ENCODE results near the gene CCL18. TPM values are rescaled to one million over a fixed set of nuclear protein-coding genes. Genes with fewer than 3 reads are reported as not detected.
"Not testable (repeated sequence)": the region's sequence is repeated elsewhere in the genome, so short reads cannot be mapped to it uniquely, and the experiment has no call there.

The CCL18 gene, protein sequence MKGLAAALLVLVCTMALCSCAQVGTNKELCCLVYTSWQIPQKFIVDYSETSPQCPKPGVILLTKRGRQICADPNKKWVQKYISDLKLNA
- polyA plus RNA-seq: 10 to 100 TPM in 1 of 3 donors, 1 to 10 TPM in 2; 1.4 to 12.0 (median 2.4) TPM

DNA sequence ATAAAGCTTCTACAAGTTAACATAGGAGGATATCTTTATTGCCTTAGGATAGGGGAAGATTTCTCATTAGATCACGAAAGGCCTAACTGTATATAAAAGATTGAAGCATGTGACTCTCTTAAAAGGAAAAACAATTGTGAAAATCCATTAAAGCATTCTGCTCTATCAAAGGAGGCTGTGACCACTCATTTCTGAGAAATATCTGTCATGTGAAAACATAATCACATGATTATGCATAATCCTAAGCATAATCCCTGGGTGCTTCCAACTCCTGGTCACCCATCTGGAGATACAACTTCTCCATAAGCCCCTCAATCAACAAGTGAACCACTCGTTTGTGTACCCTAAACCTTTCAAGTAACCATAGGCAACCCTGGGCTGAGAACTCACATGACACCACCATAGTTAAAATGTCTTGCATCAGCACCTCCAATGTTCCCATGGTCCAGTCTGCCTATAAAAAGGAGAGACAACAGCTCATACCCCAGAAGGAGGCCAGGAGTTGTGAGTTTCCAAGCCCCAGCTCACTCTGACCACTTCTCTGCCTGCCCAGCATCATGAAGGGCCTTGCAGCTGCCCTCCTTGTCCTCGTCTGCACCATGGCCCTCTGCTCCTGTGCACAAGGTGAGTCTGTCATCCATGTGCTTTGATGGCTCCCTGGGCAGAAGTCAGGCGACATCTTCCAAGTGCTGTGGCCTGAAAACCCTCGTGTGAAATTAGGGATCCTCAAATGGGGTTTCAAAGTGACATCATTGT is at the start of gene CCL18:
CCL18 (plus strand) TSS at position 487 of the 756 bp plus-strand sequence; CDS start at position 558, 71 bp downstream.
- 65 to 81% (median 78%) methylated on average over 5 of the region's 5 CpGs for WGBS, 3 donors
- no peak within 1 kb of the TSS for H3K27ac ChIP-seq (ENCODE audit: low read depth, low read length)

DNA sequence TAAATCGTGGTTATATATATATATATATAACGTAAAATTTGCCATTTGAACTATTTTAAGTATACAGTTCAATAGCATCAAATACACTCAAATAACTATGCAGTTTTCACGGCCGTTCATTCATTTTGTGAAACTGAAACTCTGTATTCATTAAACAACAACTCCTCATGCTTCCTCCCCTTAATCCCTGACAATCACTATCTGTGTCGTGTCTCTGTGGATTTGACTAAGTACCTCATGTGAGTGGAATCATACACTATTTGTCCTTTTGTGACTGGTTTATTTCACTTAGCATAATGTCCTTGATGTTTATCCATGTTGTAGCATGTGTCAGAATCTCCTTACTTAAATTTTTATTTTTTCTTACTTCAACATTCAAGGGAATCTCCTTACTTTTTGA is 49.1 kb upstream of the CCL18 start:
- WGBS, 3 donors: 76 to 78% (median 76%) methylated on average over 5 of the region's 5 CpGs
- no peak overlapping the region for H3K27ac ChIP-seq (ENCODE audit: low read depth, low read length)

DNA sequence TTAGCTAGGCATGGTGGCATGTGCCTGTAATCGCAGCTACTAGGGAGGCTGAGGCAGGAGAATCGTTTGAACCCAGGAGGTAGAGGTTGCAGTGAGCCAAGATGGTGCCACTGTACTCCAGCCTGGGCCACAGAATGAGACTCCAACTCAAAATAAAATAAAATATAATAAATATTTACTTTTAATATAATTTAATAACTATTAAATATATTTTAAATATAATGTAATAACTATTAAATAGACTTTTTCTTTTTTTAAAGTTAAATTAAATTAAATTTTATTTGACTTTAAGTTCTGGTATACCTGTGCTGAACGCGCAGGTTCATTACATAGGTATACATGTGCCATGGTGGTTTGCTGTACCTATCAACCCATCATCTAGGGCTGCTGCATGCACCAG is 48.2 kb upstream of the CCL18 start:
- WGBS, 3 donors: 90 to 96% (median 96%) methylated on average over 4 of the region's 4 CpGs
- H3K27ac ChIP-seq (ENCODE audit: low read depth, low read length): not testable (repeated sequence)

DNA sequence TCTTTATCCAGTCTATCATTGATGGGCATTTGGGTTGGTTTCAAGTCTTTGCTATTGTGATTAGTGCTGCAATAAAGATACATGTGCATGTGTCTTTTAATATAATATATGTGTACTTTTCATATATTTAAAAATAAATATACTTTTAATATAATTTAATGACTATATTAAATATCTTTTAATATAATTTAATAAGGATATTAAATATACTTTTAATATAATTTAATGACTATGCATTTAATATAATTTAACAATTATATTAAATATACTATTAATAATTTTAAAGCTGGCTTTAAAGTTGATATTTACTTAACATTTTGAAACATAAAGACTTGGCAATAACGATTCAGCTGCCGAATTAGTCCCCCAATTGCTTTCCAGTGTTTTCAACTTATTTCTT is 47.5 kb upstream of the CCL18 start:
- H3K27ac ChIP-seq (ENCODE audit: low read depth, low read length): no peak overlapping the region
- WGBS, 3 donors: 92 to 95% (median 94%) methylated on average over 2 of the region's 2 CpGs

DNA sequence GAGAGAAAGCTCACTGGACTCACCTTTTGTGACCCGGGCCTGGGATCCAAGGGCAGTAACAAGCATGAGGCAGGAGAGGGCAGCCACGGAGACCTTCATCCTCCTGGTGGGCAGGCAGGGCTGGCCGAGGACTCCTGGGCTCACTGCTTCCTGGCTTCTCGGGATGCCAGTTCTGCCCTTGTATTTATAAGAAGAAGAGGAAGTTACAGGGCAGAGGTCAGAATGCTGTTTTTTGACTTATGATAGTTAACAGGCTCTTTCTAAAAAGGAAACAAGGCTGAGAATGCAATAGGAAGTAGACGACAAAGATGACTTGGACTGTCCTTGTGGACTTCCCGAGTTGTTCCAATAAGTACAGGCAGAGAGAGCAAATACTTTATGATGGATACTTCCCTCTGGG is 46.3 kb upstream of the CCL18 start, which contains the start of gene CCL23:
CCL23 (minus strand) TSS at position 174 of the 400 bp plus-strand sequence; CDS start at position 99, 75 bp downstream.
- H3K27ac ChIP-seq (ENCODE audit: low read depth, low read length): no peak within 1 kb of the TSS
- WGBS, 3 donors: 22 to 40% (median 24%) methylated on average over 6 of the region's 6 CpGs

DNA sequence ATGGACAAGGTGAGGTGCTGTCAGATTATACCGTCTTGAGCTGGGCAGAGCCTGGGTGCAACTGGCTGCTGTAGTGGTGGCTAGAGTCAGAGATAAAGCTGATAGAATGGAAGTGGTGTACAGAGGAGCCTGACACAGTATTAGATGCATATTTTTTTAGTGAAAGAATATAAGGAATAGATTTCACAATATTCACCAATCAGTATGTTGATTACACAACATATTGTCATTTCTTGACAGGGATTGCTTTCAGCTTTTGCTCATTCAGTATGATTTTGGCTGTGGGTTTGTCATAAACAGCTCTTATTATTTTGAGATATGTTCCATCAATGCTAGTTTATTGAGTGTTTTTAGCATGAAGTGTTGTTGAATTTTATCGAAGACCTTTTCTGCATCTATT is 44.6 kb upstream of the CCL18 start:
- no peak overlapping the region for H3K27ac ChIP-seq (ENCODE audit: low read depth, low read length)
- 80 to 95% (median 94%) methylated on average over 2 of the region's 2 CpGs for WGBS, 3 donors

DNA sequence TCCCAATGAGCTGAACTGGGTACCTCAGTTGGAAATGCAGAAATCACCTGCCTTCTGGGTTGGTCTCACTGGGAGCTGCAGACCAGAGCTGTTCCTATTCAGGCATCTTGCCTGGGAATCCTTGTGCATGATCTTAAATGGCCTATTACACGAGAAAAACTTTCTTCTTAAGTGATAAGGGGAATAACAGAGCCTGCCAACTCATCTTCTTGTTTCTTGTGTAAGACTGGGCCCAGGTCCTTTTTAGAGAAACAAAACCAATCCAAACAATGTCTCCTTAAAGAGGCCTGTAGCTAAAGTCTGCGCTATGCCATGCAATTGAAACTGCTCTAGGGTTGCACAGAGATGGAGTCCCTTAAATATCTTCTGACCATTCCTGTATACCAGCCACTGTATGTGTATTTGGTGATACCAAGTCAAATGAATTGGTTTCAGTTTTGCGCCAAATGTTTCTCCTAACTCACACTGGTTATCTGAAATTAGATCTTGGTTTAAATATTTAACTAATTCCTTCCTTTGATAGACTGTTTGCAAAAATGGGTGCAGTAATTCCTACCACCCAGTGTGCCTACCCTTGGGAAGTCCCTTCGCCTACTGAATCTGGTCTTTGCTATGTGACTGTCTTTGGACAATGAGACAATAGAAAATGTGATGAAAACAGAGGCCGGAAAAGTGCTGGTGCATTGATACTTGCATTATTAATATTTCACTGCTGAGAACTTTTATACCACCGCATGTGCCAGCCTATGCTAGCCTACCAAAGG is 39.8 kb upstream of the CCL18 start:
- H3K27ac ChIP-seq (ENCODE audit: low read depth, low read length): no peak overlapping the region
- WGBS, 3 donors: 82 to 93% (median 83%) methylated on average over 6 of the region's 6 CpGs

DNA sequence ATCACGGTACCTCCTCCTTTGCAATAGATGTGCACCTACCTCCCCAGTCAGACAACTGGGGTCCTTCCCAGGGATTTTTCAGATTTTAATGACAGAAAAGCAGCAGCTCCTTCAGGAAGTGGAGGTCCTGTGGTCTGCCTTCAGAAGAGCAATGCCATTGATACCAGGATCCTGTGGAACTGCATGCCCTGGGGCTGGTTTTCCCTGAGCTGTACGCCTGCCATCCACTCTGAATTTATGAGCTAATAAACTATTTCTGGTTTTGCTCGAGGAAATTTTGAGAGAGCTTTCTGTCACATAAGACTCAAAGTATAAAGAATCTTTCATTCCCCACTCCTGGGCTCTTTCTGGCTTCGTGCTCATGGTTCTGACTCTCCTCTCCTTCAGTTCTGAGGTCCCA is 36.3 kb upstream of the CCL18 start:
- 47 to 77% (median 55%) methylated on average over 4 of the region's 4 CpGs for WGBS, 3 donors
- no peak overlapping the region for H3K27ac ChIP-seq (ENCODE audit: low read depth, low read length)

DNA sequence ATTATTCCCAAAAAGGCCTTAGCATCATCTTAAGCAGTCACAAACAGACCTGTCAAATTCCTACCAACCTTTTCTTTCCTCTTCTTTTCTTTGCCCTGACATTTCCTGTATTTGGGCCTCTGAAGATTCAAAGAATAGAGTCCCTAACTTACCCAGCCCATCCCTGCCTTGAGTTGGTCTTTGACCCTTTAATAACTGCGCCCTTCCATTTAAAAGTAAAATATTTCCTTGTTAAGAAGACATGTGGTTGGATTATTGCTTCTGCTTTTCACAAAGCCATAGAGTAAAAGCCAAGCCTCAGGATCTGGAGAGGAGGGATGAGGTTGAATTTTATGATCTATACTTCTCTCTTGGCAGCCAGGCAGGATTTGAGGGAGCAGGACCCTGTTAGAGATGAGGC is 33.1 kb upstream of the CCL18 start:
- 81 to 95% (median 89%) methylated on average over 1 of the region's 1 CpG for WGBS, 3 donors
- no peak overlapping the region for H3K27ac ChIP-seq (ENCODE audit: low read depth, low read length)

DNA sequence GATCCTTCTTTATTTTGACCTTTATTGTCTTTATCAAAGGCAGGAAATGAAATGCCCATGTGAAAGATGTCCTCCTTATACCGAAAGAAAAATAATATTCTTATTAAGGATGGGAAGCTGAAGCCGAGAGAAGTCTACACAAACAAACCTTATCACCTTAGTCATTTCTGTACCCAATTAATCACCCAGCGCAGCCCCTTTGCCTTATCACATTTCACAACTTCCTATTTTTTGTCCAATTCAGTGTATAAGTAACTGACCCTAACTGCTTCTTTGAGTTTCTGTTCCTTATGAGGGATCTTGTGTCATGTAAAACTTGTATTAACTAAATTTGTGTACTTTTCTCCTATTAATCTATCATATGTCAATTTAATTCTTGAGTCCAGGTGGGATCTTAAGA is 29.9 kb upstream of the CCL18 start:
- no peak overlapping the region for H3K27ac ChIP-seq (ENCODE audit: low read depth, low read length)
- 15 to 32% (median 17%) methylated on average over 3 of the region's 3 CpGs for WGBS, 3 donors

DNA sequence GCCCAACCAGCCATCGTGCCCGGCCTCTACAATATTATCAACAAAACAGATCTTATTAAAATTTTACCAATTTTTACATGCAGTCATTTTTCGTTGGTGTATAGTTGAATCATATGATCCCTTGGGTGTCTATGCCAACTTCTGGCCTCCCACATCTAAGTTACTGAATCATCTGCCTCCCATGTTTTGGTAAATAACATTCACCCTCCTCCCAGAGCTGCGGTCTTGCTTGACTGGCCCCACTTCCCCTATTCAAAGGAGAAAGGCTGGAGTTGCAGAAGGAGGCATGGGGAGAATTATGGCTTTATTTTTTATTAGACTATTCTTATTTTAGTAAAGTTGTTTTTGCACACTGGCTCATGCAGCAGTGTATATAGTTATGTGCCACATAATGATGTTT is 27.8 kb upstream of the CCL18 start:
- H3K27ac ChIP-seq (ENCODE audit: low read depth, low read length): no peak overlapping the region
- whole genome bisulfite sequencing, 3 donors: 70 to 89% (median 78%) methylated on average over 4 of the region's 4 CpGs

DNA sequence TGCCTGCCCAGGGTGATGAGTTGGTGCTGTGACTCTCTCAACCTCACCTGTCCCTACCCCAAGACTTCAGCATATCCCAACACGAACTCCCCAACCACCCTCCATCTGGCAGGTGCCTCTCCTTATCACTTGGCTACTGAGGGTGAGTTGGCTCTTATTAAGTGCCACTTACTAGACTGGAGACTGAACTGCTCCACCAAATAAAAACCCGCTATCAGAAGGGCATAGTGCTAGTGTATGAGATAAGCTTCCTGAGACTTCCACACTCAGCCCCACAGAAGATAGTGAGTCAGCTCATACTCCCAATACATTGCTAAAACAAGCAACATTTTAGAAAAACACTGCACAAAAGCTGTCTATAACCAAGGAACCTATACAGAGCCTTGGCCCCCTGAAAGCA is 16.0 kb upstream of the CCL18 start:
- no peak overlapping the region for H3K27ac ChIP-seq (ENCODE audit: low read depth, low read length)
- WGBS, 3 donors: 82 to 93% (median 84%) methylated on average over 2 of the region's 2 CpGs

DNA sequence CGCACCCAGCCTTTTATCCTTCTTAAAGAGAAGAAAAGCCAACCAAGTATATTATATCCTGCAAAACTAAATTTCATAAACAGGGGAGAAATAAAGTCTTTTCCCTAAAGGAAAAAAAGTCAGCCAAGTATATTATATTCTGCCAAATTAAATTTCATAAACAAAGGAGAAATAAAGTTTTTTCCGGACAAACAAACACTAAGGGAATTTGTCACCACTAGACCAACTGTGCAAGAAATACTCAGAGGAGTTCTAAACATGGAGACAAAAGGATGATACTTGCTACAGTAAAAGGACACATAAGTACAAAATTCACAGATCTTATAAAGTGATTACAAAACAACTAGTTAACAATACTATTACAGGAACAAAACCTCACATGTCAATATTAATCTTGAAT is 14.4 kb upstream of the CCL18 start:
- WGBS, 3 donors: 98 to 100% (median 99%) methylated on average over 2 of the region's 2 CpGs

DNA sequence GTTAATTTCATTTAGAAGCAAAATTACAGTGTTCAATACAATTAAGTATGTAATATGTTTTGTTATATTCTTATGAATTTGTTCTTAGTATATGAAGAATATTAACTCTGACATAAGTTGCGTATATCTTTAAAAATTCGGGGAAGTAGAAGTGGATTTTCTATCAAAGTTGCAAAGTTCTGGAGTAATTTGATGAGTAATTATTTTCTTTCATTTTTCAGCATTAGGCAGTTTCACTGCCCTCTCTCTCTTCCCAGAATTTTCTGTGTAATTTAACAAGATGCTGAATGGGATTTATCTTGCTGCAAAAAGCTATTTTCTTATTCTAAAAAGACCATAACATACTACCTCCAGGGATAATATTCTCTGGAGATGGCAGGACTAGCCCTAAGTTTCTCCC is 8.9 kb upstream of the CCL18 start:
- no peak overlapping the region for H3K27ac ChIP-seq (ENCODE audit: low read depth, low read length)
- 64 to 83% (median 78%) methylated on average over 2 of the region's 2 CpGs for WGBS, 3 donors

More for the DNA sequence above, 14.4 kb upstream of the CCL18 start:
- no peak overlapping the region for H3K27ac ChIP-seq (ENCODE audit: low read depth, low read length)

DNA sequence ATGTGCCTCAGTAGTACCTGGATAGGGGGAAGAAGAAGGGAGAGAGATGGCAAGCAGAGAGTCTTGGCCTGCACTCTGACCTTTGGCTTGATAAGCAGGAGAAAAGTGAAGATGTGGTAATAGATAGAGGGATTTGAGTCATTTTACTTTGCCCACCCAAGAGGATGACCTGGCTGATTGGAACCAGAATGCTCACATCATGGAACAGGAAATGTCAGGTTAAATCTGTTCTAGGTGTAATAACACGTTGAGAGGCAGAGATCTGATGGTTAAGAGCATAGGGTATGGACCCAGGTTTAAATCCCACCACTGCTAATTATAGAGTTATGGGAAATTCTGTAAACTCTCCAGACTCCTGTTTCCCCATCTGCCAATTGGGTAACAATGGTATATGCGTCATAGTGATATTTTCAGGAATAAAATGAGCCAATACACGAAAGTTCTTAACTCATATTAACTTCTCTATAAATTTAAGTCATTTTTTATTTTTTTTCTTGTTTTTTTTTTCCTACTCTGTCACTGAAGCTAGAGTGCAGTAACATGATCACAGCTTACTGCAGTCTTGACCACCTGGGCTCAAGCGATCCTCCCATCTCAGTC is 8.1 kb upstream of the CCL18 start:
- no peak overlapping the region for H3K27ac ChIP-seq (ENCODE audit: low read depth, low read length)
- 76 to 88% (median 81%) methylated on average over 4 of the region's 4 CpGs for whole genome bisulfite sequencing, 3 donors

DNA sequence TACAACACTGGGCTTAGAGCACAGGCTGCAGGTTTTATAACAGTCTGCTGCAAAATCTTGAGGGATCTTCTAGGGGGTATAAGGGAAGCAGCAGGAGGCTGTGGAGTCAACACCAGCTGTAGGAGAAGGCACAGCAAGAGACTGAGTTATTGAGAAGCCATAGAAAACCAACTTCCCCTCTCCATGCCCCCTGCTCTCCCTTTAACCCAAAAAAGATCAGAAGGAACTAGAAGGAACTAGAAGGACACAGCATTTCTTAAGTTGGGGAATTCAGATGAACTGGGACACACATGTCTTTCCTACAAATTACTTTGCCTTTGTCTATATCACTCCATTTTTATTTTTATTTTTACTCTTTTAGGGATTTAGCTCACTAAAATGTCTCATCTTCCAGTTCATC is 6.2 kb upstream of the CCL18 start:
- H3K27ac ChIP-seq (ENCODE audit: low read depth, low read length): no peak overlapping the region

DNA sequence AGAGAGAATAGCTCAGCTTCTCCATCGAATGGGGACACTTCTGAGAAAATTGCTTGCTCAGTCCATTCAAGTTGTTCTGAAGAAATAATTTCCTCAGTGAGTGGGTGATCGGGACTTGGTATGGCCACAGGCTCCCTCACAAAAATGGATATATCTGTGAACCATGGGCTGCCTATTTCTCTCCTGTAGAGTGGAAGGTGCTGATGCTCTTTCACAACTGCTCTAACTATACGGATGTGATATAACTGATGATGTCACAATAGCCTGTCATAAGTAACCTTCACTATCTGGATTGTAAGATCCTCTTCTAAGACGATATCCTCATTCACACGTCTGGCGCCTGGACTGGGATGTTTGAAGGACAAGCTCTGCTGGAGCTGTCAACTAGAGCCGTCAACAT is 4.7 kb upstream of the CCL18 start:
- H3K27ac ChIP-seq (ENCODE audit: low read depth, low read length): no peak overlapping the region
- 72 to 84% (median 76%) methylated on average over 7 of the region's 7 CpGs for WGBS, 3 donors

DNA sequence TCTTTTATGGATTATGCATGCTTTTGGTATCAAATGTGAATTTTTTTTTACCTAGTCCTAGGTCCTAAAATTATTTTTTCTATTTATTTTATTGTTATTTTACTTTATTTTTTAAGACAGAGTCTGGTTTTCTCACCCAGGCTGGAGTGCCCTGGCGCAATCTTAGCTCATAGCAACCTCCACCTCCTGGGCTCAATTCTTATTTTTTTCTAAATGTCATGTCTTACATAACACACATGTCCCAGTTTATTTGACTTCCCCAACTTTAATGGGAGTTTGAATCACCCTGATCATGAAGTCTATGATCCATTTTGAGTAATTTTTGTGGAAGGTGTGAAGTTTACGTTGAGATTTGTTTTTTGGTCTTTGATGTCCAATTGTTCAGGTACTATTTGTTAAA is 3.3 kb upstream of the CCL18 start:
- 58 to 94% (median 82%) methylated on average over 2 of the region's 2 CpGs for WGBS, 3 donors

DNA sequence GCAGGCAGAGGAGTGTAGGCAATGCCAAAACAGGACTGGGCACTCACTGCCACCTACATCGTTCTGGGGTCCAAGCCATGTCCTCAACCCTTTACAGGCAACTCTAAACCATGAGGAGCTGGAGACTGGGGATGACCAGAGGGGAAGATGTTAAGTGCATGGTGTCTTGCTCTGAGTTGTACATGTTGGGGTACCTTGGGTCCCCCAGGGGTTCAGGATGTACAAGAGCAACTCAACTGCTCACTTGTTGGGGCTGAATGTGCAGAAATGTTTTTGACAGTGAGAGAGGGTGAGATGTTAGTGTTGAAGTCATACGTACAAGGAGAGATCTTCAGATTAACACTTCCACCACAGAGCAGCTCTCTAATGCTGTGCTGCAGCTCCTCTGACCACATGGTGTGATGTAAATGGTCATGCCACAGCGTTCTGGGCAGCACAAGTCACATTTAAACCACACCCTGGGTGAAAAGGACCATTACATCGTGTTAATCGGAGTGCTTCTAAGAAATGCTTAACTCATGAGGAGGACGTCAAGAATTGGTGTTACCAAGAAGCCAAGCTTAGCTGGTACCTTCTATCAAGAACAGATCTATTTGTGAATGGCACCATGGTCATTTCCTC is 2.4 kb downstream of the CCL18 start:
- 79 to 89% (median 80%) methylated on average over 6 of the region's 6 CpGs for WGBS, 3 donors
- H3K27ac ChIP-seq (ENCODE audit: low read depth, low read length): no peak overlapping the region

More for the DNA sequence above, 3.3 kb upstream of the CCL18 start:
- no peak overlapping the region for H3K27ac ChIP-seq (ENCODE audit: low read depth, low read length)

Measured in adipose tissue (tissue), 3 donors.